ENCODE measurements around the gene NAAA.
"Not testable (repeated sequence)": the region's sequence is repeated elsewhere in the genome, so short reads cannot be mapped to it uniquely, and the experiment has no call there.

NAAA gene

DNA sequence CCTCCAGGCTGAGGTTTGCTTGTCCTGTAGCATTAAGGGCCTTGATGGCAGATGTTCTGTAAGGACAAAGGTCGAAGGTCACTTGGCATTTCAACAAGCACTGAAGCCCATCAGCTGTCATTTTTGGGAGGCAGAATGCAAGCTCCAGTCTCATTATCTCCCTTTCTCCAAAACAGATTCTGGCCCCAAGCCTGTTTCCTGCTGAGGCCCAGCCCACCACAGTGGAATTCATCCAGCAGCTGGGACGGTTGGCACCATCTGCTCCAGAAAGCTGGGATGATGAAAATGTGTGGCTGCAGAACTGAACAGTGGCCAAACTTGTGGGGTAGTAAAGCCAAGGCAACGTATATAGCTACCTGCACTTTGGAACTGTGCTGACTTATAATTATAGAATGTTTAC is 20.9 kb downstream of the NAAA start:
- no peak for DNase-seq (ENCODE audit: low read depth)

DNA sequence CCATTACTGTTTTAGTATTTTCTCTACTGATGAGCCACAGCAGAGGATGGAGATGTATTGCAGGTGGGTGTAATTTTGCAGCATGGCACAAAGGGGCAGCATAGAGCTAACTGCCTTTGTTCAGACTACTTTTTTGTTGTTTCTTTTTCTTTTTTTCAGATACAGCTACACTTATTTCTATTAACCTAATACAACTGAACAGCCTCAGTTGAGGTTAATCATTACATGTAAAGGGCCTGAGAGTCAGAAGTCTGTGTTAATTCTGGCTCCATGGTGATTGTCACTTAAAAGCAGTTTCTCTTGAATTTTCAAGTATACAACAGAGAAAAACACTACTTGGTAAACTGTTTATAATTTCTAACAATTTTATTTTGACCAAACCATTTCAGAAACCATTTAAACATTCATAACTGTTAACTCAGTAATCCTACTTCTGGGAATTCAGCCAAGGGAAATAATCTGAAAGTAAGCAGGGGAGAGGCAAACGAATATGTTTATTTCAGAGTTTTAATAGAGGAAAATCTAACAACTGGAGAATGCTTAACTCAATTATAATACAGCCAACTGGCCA is 24.6 kb downstream of the NAAA start:
- DNase-seq (ENCODE audit: low read depth): peak; percentile 18

DNA sequence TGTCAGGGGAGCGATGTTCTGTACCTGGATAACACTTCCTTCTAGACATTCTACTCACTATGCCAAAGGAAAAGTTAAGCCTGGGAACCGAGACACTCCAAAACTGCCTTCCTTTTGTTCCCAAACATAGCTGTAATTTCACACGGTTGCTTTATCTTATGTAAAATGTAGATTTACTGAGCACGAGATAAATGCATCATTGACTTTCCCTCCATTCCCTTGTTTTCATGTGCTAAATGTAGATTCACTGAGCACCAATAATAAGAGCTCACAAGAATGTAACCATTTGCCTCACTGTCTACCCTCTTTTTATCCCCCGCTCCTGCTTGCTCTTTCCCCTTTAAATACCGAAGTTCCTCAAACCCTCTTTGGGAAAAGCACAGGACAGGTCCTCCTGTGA is 27.8 kb downstream of the NAAA start:
- no peak for DNase-seq (ENCODE audit: low read depth)

DNA sequence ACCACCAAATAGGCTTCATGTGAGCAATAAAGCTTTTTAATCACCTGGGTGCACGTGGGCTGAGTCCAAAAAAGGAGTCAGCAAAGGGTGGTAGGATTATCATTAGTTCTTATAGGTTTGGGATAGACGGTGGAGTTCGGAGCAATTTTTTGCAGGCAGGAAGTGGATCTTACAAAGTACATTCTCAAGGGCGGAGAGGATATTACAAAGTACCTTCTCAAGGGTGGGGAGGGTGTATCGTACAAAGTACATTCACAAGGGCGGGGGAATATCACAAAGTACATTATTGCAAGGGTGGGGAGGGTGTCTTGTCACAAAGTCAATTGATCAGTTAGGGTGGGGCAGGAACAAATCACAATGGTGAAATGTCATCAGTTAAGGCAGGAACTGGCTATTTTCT is 30.0 kb downstream of the NAAA start:
- not testable (repeated sequence) for DNase-seq (ENCODE audit: low read depth)

DNA sequence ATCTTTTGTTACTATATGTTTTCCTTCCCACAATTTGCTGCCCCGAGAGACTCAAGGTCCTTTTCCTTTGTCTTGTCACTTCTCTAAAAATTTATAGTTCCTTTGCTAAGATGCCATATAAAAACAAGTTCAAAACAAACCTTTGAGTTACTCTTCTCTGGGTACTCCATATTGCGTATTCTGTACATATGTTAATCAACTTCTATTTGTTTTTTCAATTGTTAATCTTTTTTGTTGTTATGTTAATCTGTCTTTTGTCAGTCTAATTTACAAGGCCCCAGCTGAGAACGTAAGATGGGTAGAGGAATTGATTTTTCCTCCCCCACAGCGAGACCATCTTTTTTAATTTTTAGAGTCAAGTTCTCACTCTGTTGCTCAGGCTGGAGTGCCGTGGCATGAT is 31.4 kb downstream of the NAAA start:
- DNase-seq (ENCODE audit: low read depth): no peak

DNA sequence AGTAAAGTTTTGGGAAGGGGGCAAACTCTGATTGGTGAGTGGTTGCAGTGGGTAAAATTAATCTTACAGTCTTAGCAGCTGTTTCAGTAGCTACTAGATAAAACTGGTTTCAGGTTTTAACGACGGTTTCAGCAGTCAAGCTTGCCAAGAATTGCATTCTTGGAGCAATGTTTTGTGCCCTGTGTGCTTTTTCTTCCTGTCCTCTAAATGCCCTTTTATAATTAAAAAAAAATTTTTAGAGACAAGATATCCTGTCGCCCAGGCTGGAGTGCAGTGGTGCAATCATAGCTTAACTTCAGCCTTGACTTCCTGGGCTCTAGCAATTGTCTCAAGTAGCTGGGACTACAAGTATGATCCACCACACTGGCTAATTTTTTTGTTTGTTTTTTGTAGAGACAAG is 32.3 kb downstream of the NAAA start:
- no peak for DNase-seq (ENCODE audit: low read depth)

DNA sequence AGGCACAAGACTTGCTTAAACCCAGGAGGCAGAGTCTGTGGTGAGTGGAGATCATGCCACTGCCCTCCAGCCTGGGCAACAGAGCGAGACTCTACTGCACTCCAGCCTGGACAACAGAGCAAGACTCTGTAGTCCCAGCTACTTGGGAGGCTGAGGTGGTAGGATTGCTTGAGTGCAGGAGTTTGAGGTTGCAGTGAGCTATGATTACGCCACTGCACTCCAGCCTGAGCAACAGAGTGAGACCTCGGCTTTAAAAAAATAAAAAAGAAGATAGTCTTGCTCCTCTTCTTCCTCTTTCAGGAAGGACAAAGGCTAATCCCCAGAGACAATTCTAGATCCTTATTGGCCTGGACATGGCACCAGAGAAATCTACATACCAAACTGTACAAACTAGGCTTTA is 32.8 kb downstream of the NAAA start:
- no peak for DNase-seq (ENCODE audit: low read depth)

DNA sequence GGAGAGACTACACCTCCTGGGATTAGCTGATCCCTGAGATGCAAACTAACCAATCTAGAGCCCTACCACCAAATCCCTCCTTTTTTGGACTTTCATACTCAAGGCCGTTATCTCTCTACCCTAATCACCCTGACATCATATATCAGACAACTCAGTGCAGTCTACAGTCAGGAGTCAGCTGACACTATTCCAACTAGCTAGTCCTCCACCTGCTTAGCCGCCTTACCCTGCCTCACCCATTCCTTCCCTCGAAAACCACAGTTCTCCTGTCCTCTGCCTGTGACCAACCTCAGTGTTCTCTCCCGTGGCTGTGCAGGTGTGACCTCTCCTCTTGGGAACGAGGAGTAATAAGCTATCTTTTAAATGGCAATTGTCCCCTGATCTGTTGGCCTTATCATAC is 36.7 kb downstream of the NAAA start:
- no peak for DNase-seq (ENCODE audit: low read depth)

DNA sequence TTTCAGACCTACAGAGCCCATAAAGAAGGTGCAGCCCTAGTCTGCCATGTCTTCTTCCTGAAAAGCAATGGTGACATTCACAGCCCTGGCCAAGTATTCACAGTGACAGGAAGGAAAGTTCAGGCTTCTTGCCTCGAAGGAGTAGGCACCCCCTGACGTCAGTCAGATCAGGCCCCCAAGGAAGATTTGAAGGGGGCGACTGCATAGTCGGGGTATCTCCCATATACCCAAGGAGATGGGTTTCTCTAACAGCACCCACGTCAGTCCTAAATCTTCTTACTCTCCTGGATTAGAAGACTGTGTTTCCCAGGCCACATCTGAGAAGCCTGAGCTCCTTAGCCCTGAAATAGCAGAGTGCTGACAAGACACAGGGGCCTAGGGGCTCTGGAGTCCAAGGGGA is 38.5 kb downstream of the NAAA start, which contains the start of gene PPEF2:
Gene PPEF2, minus strand, starts transcription at position 101 of the 400 bp plus-strand sequence. CDS start 6,127 bp downstream, outside the sequence.
- DNase-seq (ENCODE audit: low read depth): no peak

DNA sequence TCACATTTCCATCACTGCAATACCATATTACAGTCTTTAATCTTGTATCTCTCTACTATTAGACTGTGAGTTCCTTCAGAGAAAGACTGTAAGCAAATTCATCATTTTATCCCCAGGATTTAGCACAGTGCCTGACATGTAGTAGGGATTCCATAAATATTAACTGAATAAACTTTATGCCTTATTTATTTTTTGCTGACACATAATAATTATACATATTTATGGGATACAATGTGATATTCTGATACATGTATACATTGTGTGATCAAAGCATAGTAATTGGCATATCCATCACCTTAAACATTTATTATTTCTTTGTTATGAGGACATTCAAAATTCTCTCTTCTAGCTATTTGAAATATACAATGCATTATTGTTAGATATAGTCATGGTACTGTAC is 42.3 kb downstream of the NAAA start:
- no peak for DNase-seq (ENCODE audit: low read depth)

DNA sequence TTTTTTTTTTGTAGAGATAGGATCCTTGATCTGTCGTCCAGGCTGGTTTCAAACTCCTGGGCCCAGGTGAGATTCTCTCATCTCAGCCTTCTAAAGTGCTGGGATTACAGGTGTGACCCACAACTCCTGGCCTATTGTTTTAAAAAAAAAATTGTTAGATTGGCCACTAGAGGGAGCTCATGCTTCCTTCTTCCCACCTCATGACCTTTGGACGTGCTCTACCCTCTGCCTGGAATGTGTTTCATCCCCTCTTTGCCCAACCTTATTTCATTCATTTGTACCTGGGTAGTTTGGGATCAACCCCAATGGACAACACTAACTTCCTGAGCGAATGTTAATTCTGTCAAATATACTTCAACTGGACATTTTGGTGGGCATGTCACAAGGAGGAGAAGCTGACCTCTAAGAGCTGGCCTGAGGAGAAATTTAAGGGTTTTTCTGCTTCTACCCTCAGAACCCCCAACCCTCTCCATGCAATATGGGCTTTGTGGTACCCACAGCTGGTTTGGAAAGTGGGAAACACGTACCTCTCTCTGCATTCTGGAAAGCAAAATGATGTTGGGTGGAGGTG is 45.0 kb downstream of the NAAA start:
- no peak for DNase-seq (ENCODE audit: low read depth)

DNA sequence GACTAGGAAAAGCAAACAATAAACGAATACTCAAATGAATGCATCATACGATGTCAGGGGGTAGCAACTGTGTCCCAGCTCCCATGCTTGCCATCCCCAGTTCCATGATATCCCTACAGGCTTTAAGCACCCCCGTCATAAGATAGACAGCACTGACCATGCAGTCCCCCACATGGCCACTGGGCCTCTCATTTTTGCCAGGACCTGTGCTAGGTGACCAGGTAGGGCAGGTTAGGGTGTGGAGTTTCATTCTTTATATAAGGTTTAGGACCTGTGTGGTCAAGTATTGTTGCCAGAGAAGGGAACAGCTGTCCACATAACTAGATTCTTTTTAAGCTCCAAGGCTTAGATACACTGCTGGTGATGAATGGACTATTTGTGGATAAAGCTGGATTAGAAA is 48.3 kb downstream of the NAAA start:
- DNase-seq (ENCODE audit: low read depth): no peak

DNA sequence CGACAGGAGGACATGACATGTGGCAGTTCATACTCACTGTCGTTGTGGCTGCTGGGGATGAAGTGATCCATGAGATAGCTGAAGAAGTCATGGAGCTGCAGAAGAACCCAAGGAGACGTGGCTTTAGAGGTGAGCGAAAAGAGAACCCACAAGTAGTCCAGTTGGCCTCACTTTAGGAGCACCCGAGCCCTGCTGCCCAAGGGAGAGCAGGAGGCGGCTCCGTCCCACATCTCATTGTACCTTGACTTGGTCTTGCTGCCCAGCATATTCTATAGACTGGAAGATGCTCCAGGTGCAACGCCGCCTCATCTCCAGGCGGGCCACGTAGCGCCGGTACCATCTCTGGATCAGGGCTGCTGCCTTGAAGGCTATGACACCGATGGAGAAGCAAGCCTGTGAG is 49.2 kb downstream of the NAAA start:
- no peak for DNase-seq (ENCODE audit: low read depth)

DNA sequence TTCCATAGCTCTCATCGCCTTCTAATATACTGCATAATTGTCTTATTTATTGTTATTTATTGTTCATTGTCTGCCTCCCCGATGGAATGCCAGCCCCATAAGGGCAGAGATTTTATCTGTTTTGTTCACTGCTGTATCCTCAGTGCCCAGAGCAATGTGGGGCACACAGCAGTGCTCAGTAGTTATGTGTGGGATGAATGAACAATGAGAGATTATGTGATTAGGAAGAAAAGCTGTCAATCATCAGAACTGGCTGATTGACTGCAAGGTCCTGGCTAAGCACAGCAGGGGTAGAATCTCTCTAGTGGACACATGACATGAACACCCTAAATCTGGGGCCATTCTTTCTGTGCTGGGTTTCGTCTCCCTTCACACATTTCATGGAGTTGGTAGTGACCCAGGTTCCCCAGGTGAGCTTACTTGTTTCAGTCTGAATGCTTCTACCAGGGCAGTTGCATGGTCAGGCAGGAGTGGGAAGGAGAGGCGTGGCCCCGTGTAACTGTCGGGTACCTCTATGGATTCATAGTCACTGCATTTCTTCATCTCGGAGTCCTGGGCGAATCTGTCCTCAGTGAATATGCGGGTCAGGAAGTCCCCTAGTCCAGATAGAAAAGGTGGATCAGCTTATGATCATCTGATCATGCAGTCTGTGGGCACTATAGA is 51.1 kb downstream of the NAAA start:
- DNase-seq (ENCODE audit: low read depth): no peak

DNA sequence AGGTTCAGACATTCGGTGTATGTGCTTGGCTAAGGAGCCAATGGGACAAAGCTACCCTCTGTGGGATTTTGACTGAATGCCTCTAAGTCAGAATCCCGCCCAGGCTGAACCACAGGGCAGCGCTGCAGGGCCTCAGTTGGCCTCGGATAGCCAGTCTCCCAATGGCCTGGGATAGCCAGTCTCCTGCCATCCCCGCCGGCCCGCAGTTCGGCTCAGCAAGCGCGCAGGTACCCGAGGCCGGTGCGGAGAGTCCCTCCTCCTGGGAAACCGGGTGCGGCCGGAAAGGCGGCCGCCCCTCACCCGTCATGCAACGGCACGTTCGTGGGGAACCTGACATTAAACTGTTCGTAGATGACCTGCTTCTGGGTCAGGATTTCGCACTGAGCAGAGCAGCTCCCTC is 54.7 kb downstream of the NAAA start:
- DNase-seq (ENCODE audit: low read depth): no peak

DNA sequence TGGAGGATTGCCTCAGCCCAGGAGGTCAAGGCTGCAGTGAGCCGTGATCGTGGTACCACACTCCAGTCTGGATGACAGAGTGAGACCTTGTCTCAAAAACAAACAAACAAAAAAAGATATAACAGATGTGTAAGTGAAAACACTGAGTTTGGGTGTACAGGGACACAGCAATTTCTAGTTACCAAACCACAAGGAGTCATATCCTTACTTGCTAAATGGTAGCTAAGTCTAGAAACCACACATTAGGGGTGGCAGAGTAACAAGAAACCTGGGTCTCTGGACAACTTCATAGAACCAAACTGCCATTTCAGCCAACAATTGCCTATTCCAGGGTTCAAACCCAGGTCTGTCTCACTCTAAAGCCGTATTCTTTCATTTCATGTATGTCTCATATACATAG is 59.3 kb downstream of the NAAA start:
- no peak for DNase-seq (ENCODE audit: low read depth)

DNA sequence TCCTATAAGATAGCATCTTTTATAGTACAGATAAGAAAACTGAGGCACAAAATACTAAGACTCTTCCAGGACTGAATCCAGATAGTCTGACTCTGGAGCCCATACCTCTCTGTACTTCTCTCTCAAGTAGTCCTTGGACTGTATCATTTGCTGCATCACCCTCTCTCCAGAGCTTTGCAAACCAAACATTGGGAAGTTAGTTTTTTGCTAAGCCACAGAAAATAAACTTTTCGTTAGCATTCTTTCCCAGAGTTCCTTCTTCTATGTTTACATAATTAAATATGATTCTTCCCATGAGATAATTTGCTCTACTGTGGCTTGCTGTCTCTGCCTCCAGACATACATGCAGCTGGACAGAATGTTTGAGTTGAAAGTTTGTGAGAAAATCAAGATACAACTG is 60.5 kb downstream of the NAAA start:
- DNase-seq (ENCODE audit: low read depth): no peak

DNA sequence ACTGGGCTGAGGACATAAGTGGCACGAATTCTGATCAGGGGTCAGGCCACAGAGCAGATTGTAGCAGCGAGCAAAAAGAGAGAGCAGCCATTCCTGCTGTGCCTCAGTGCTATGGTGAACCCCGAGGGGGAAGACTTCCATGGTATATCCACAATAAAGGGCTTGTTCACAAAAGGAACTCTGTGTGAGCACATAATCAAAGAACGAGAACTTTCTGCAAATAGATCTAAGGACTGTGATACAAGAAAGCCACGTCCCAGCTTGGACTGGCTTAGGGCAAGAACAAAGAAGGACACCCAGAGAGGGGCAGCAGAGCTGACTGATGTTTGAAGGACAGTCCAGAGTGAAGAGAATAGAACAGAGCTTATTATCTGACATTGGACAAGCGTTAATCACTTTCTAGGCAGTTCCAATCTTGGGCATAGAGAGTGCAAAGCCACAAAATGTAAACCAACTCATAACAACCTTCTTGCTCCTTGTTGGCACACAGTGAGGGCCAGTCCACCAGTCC is 62.5 kb downstream of the NAAA start:
- no peak for DNase-seq (ENCODE audit: low read depth)

DNA sequence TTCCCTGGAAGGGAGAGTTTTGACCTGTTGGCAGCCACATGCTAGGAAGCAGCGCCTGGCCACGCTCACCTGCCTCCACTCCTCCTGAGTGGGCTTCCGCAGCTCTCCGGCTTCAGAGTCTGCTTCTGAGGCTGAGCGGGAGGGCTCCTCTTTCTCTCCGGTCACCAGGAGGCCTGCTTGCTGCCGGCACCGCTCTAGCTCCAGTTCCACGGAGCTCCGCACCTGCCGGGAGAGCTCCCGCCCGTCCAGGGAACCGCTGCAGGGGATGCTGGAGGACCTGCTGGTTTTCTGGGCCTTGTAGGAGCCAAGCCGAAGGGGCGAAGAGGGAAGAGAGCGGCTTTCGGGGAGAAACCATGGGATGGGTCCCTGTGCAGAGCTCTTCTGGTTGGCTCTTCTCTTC is 64.6 kb downstream of the NAAA start:
- no peak for DNase-seq (ENCODE audit: low read depth)

DNA sequence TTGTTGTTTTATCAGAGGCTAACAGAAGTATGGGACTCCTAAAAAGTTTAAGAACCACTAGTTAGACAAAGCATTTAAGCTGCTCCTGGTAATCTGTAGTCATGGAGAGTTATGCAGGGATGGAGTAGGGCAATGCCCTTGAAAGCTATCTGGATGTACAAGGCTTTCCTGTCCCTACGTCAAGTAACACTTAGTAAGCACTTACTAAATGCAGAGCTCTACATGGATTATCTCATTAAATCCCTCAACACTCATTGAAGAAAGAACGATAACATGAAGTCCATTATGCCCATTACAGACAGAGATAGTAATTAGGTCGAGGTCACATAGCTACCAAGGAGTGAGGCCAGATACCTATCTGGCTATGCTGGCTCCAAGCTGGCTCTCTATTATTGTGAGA is 71.7 kb downstream of the NAAA start:
- DNase-seq (ENCODE audit: low read depth): no peak

DNA sequence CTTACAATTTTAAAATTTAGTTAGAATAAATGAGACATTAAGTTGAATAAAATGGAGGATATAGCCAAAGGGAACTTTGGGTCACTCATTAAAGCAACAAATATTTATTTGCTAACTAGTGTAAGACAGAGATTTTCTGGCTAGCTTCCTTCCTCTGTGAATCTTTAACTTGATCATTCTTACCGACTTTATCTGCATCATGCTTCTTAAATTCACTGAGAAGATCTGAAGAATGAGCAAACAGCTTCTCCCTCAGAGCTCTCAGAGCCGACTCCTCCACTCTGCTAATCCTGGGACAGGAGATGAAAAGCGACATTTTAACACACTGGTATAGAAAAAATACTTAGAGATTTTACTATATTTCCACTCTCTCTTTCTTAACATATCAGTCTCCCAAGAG is 73.7 kb downstream of the NAAA start:
- DNase-seq (ENCODE audit: low read depth): no peak

All from CMK (cell line).